Lower lobe of right lung (tissue), 2 donors: ENCODE data around the gene MED25. TPM values are rescaled to one million over a fixed set of nuclear protein-coding genes. Genes with fewer than 3 reads are reported as not detected.

Source experiments
- ATAC-seq, 2 donors: fragments of 200-7000 bp; cut with Tn5 transposase; one replicate each; pipeline ENCODE4 v1.9.1; 2020 to 2022; ENCODE audit warnings: mild to moderate bottlenecking in 2 of 2, moderate library complexity in 2 of 2
- DNase-seq: peaks from one replicate; pipeline ENCODE4 v3.0.0-alpha.2; 2020
- H3K27ac ChIP-seq: fragments of 200-600 bp; one replicate; pipeline ENCODE4 v1.8.0; 2022
- H3K27me3 ChIP-seq: fragments of 200-600 bp; one replicate; pipeline ENCODE4 v1.8.0; 2022; ENCODE audit warnings: low read depth
- H3K36me3 ChIP-seq: fragments of 200-600 bp; one replicate; pipeline ENCODE4 v1.8.0; 2022; ENCODE audit warnings: mild to moderate bottlenecking
- H3K4me1 ChIP-seq: fragments of 200-600 bp; one replicate; pipeline ENCODE4 v1.8.0; 2022
- H3K4me3 ChIP-seq: fragments of 200-600 bp; one replicate; pipeline ENCODE4 v1.8.0; 2022; ENCODE audit warnings: mild to moderate bottlenecking
- H3K9me3 ChIP-seq: fragments of 200-600 bp; one replicate; pipeline ENCODE4 v1.8.0; 2022
- intact Hi-C: fragments of 100-400 bp; cut with DNase I; formaldehyde crosslinking; loops from one replicate; pipeline ENCODE4 v1.11.0; 2022
- total RNA-seq: library from RNA; stranded (reverse); fragmentation: NEBNext Ultra II Directional; extraction: Animal tissue kit (Norgen Biotek cat#: 25700); gene quantifications from one replicate; pipeline ENCODE4 v1.2.1, GENCODE V29; 2021
- TF ChIP-seq, protein P1 (sequence below): fragments of 200-600 bp; IDR thresholded peaks from one replicate; pipeline ENCODE4 v1.8.0; 2022; ENCODE audit warnings: antibody characterized with exemption, mild to moderate bottlenecking
- donor health status: DM: no; HTN: yes; CAD: no; lungs with severe emphysema.

Gene MED25
- total RNA-seq, 1 donor from 2014 or later: 65.8 TPM

DNA sequence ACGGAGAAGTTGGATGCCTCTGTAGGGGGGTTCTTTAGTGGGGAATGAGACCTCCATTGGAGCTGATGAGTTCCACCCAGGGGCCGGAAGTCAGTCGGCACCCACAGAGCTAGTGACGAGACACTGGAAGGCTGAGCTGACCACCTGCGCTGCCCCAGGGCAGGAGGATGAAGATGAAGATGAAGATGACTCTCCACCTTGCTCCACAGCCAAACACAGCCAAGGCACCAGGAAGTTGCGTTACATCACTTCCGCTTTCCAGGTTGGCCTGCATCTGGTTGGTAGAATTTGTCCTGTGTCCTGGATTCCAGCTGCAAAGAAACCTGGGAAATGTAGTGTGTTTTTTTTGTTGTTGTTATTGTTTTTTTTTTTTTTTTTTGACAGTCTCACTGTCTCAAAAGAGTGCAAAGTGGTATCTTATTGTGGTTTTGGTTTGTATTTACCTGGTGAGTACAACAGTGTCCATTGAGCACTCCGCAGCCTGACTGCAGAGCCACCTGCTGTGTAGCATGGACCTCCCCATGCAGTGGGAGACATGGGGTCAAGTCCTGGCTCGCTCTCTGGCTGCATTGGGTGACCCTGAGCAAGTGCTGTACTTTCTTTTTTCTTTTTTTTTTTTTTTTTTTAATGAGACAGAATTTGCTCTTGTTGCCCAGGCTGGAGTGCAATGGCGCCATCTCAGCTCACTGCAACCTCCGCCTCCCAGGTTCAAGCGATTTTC is 61.3 kb downstream of the MED25 start:
- TF ChIP-seq, protein P1, sequence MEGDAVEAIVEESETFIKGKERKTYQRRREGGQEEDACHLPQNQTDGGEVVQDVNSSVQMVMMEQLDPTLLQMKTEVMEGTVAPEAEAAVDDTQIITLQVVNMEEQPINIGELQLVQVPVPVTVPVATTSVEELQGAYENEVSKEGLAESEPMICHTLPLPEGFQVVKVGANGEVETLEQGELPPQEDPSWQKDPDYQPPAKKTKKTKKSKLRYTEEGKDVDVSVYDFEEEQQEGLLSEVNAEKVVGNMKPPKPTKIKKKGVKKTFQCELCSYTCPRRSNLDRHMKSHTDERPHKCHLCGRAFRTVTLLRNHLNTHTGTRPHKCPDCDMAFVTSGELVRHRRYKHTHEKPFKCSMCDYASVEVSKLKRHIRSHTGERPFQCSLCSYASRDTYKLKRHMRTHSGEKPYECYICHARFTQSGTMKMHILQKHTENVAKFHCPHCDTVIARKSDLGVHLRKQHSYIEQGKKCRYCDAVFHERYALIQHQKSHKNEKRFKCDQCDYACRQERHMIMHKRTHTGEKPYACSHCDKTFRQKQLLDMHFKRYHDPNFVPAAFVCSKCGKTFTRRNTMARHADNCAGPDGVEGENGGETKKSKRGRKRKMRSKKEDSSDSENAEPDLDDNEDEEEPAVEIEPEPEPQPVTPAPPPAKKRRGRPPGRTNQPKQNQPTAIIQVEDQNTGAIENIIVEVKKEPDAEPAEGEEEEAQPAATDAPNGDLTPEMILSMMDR: no peak
- H3K36me3 ChIP-seq: peaks cover 61% of the 10 kb centered on the region
- ATAC-seq: no peak
- no peak overlapping the region for H3K27ac ChIP-seq
- no peaks in the 10 kb centered on the region for H3K27me3 ChIP-seq
- intact Hi-C loops: no loop called here
- H3K4me1 ChIP-seq: peaks cover 26% of the 10 kb centered on the region
- no peak overlapping the region for H3K4me3 ChIP-seq
- DNase-seq: peak; percentile 51
- no peaks in the 10 kb centered on the region for H3K9me3 ChIP-seq

DNA sequence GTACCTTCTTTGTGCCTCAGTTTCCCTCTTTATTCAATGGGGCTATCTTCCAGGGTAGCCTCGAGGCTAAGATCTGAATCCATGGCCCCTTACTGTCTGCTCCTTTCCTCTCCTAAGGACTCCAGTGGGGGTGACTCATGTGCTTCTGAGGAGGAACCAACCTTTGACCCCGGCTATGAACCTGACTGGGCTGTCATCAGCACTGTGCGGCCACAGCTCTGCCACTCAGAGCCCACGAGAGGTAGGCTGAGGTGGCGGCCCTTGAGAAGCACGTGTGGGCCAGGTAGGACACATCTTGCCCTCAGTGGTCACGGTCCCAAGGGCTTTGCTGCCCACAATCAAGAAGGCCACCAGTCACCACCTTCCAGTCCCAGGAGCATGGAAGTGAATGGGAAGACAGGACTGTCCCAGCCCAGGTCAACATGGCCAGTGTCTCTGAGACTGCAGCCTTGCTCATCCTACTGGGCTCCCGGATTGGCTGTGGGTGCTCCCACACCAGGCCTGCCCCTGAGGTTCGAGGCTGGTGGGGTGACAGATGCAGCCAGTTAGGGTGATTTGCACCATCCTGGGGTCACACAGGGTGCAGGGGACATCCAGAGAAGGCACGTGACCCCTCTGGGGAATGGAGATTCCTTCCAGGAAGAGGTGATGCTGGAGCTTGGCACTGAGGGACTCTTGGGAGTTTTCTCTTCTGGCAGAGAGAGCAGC is 62.2 kb downstream of the MED25 start:
- intact Hi-C loops: no loop called here
- ATAC-seq (no peak), DNase-seq (peak; percentile 46)
- Histone ChIP-seq H3K4me1 (peaks cover 21% of the 10 kb centered on the region), H3K36me3 (peaks cover 70% of the 10 kb centered on the region), H3K4me3 (no peak overlapping the region), H3K9me3 (no peaks in the 10 kb centered on the region), H3K27ac (no peak overlapping the region), H3K27me3 (no peaks in the 10 kb centered on the region)
- TF ChIP-seq, protein P1: no peak

DNA sequence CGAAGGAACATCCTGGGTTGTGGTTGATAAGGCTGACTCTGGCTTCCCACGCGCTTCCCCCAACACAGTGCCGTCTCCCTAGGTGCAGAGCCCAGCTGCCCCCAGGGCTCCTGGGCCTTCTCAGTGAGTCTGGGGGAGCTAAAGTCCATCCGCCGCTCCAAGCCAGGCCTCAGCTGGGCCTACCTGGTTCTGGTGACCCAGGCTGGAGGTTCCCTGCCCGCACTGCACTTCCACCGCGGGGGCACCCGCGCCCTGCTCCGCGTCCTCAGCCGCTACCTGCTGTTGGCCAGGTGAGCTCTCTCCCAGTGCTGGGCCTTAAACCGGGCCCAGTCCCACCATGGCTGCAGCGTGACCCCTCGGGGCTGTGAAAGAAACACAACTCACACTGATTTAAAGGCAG is 63.1 kb downstream of the MED25 start:
- ATAC-seq (no peak), DNase-seq (peak; percentile 44)
- H3K36me3 ChIP-seq: peaks cover 79% of the 10 kb centered on the region
- H3K9me3 ChIP-seq: no peaks in the 10 kb centered on the region
- no peak overlapping the region for H3K27ac ChIP-seq
- no peak overlapping the region for H3K4me3 ChIP-seq
- TF ChIP-seq, protein P1: no peak
- H3K4me1 ChIP-seq: peaks cover 15% of the 10 kb centered on the region
- no peaks in the 10 kb centered on the region for H3K27me3 ChIP-seq
- intact Hi-C loops: no loop called here

DNA sequence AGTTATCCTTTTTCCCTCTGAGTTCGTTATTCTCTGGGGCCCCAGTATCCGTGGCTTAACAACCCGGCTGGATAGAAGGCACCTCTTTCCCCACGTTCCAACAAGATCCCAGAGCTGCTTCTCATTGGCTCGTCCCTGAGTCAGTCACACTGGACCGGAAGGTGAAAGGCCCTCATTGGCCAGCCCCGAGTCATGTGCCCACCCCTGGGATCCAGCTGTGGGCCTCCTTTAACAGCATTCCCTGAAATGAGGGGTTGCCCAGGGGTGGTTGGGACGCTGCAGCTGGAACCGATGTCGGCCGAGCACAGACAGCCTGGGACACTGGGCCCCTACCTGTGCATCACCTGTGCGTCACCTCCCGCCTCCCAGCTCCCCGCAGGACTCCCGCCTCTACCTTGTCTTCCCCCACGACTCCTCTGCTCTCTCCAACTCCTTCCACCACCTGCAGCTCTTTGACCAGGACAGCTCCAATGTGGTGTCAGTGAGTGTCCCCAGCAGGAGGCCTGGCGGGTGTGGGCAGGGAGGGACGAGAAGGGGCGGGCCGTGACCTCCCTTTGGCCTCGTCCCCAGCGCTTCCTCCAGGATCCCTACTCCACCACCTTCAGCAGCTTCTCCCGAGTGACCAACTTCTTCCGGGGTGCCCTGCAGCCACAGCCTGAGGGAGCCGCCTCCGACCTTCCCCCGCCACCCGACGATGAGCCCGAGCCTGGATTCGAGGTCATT is 63.7 kb downstream of the MED25 start:
- intact Hi-C loops: no loop called here
- no peak for DNase-seq
- Histone ChIP-seq H3K27ac (no peak overlapping the region), H3K4me3 (no peak overlapping the region), H3K36me3 (peaks cover 83% of the 10 kb centered on the region), H3K9me3 (no peaks in the 10 kb centered on the region), H3K27me3 (no peaks in the 10 kb centered on the region), H3K4me1 (peaks cover 15% of the 10 kb centered on the region)
- no peak for ATAC-seq
- TF ChIP-seq, protein P1: no peak

DNA sequence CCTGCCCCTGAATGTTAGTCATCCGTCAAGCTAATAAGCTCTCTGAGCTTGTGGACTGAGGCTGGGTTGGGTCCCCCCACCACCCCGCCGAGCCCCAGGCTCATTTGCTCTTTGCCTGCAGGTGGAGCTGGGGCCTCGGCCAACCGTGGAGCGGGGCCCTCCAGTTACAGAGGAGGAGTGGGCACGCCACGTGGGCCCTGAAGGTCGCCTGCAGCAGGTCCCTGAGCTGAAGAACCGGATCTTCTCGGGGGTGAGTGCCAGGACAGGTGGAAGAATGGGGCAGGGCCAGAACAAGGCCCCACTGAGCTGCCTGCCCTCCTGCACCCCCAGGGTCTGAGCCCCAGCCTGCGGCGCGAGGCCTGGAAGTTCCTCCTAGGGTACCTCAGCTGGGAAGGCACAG is 64.6 kb downstream of the MED25 start:
- no peak overlapping the region for H3K27ac ChIP-seq
- intact Hi-C loops: no loop called here
- TF ChIP-seq, protein P1: no peak
- DNase-seq (no peak), ATAC-seq (no peak)
- no peak overlapping the region for H3K4me3 ChIP-seq
- H3K9me3 ChIP-seq: no peaks in the 10 kb centered on the region
- no peaks in the 10 kb centered on the region for H3K27me3 ChIP-seq
- peaks cover 15% of the 10 kb centered on the region for H3K4me1 ChIP-seq
- H3K36me3 ChIP-seq: peaks cover 83% of the 10 kb centered on the region
